Measurements from ENCODE around the gene PTPN7.

DNA sequence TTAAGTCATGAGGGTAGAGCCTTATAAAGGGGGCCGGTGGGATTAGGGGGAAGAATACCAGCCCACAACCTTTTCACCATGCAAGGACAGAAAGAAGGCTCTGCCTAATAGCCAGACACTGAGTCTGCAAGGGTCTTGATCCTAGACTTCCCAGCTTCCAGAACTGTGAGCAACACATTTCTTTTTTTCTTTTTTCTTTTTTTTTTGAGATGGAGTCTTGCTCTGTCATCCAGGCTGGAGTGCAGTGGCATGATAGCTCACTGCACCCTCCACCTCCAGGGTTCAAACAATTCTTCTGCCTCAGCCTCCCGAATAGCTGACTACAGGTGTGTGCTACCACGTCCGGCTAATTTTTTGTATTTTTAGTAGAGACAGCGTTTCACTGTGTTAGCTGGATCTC is 14.1 kb downstream of the PTPN7 start:
- TF ChIP-seq, protein P1, sequence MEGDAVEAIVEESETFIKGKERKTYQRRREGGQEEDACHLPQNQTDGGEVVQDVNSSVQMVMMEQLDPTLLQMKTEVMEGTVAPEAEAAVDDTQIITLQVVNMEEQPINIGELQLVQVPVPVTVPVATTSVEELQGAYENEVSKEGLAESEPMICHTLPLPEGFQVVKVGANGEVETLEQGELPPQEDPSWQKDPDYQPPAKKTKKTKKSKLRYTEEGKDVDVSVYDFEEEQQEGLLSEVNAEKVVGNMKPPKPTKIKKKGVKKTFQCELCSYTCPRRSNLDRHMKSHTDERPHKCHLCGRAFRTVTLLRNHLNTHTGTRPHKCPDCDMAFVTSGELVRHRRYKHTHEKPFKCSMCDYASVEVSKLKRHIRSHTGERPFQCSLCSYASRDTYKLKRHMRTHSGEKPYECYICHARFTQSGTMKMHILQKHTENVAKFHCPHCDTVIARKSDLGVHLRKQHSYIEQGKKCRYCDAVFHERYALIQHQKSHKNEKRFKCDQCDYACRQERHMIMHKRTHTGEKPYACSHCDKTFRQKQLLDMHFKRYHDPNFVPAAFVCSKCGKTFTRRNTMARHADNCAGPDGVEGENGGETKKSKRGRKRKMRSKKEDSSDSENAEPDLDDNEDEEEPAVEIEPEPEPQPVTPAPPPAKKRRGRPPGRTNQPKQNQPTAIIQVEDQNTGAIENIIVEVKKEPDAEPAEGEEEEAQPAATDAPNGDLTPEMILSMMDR (IDR thresholded peaks at IDR 0.05): no peak
- TF ChIP-seq POLR2A (IDR thresholded peaks at IDR 0.05) (no peak), EP300 (IDR thresholded peaks at IDR 0.05) (no peak), POLR2AphosphoS5 (IDR thresholded peaks at IDR 0.05) (no peak)

Measured in gastroesophageal sphincter (tissue), 3 donors.